ENCODE results near the gene VTI1A.

GRCh38 chr10:112637901-112638300, 190.9 kb downstream of the VTI1A start:
- TF ChIP-seq CTCF (IDR thresholded peaks at IDR 0.05): no peak
- TF ChIP-seq POLR2A (IDR thresholded peaks at IDR 0.05): no peak
- no peak for TF ChIP-seq POLR2AphosphoS5 (IDR thresholded peaks at IDR 0.05)
